IgD-negative memory B cell (primary cell): ENCODE data around the gene SUN1. TPM values are rescaled to one million over a fixed set of nuclear protein-coding genes. Genes with fewer than 3 reads are reported as not detected.

ENCODE experiments used
- H3K27ac Mint-ChIP-seq, 3 donors: one replicate each; pipeline ENCODE4 v1.8.0; 2020 to 2022; ENCODE audit warnings: mild to moderate bottlenecking in 3 of 3, mixed read lengths in 3 of 3, moderate library complexity in 1 of 3
- H3K27me3 Mint-ChIP-seq: one replicate; pipeline ENCODE4 v1.8.0; 2021; ENCODE audit warnings: mixed read lengths
- H3K36me3 Mint-ChIP-seq: one replicate; pipeline ENCODE4 v1.8.0; 2020; ENCODE audit warnings: mild to moderate bottlenecking, mixed read lengths
- H3K4me1 Mint-ChIP-seq, 3 donors: one replicate each; pipeline ENCODE4 v1.8.0; 2020 to 2022; ENCODE audit warnings: mixed read lengths in 3 of 3, mild to moderate bottlenecking in 1 of 3
- H3K4me3 Mint-ChIP-seq, 4 donors: one replicate each; pipeline ENCODE4 v1.8.0; 2020 to 2022; ENCODE audit warnings: mild to moderate bottlenecking in 4 of 4, mixed read lengths in 4 of 4, moderate library complexity in 3 of 4
- H3K9me3 Mint-ChIP-seq, 3 donors: one replicate each; pipeline ENCODE4 v1.8.0; 2020 to 2021; ENCODE audit warnings: mixed read lengths in 3 of 3, mild to moderate bottlenecking in 1 of 3
- polyA plus RNA-seq: library from polyadenylated mRNA; unstranded; fragments of 300-500 nt; fragmentation: Illumina TruSeq; gene quantifications from one replicate; pipeline ENCODE4 v1.2.3, GENCODE V29; 2021

The SUN1 gene
- polyA plus RNA-seq, 1 donor from 2014 or later: 31.0 TPM

DNA sequence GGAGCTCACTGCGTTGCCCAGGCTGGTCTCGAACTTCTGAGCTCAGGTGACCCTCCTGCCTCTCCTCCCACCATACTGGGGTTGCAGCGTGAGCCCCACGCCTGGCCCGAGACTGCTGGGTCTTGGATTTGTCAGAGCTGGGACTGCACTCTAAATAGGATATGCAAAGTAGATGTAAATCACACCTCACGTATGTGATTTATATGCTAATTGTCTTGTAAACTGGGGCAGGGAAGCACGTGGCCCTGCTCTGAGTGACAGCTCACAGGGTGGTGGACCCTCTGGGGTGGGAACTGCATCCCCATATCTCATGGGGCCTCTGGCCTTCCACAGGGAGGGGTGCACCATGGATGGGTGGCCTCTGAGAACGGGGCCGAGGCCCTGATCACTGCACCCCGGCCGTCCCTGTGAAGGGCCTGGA lies 78.2 kb downstream of the SUN1 start:
- Mint-ChIP-seq H3K4me3 (peak overlapping the region; percentile 67 to 94 (median 82)), H3K27me3 (no peaks in the 10 kb centered on the region), H3K4me1 (peaks cover 5 to 11% (median 11%) of the 10 kb centered on the region in 3 donors), H3K36me3 (no peaks in the 10 kb centered on the region), H3K9me3 (no peaks in the 10 kb centered on the region), H3K27ac (peak overlapping the region; percentile 86 to 94 (median 90))

DNA sequence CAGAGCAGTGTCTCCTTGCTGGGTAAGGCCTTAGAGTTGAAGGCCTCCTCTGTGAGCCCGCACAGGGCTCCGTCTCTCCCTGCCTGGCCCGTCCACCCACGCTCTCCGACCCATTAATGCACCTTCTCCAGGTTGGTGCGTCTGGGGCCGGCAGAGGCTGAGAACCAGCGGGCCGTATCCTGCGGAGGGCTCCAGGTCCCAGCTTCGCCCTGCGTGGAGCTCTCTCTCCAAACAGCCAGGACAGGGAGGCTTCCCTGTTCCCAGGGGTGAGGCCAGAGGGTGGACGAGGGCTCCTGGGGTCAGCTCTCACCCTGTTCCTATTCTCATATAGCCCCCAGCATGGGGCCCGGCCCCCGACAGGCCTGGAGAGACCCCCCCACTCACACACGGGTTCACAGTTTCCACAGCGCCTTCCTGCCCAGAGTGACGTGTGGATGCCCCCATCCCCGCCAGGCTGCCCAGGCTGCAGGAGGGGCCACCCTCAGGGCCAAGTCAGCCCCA lies 78.7 kb downstream of the SUN1 start:
- Mint-ChIP-seq H3K4me1 (peaks cover 5 to 11% (median 11%) of the 10 kb centered on the region in 3 donors), H3K36me3 (no peaks in the 10 kb centered on the region), H3K27ac (peak overlapping the region in 1 of 3 donors; percentile 86), H3K27me3 (no peaks in the 10 kb centered on the region), H3K9me3 (no peaks in the 10 kb centered on the region), H3K4me3 (peak overlapping the region in 1 of 4 donors; percentile 67)

DNA sequence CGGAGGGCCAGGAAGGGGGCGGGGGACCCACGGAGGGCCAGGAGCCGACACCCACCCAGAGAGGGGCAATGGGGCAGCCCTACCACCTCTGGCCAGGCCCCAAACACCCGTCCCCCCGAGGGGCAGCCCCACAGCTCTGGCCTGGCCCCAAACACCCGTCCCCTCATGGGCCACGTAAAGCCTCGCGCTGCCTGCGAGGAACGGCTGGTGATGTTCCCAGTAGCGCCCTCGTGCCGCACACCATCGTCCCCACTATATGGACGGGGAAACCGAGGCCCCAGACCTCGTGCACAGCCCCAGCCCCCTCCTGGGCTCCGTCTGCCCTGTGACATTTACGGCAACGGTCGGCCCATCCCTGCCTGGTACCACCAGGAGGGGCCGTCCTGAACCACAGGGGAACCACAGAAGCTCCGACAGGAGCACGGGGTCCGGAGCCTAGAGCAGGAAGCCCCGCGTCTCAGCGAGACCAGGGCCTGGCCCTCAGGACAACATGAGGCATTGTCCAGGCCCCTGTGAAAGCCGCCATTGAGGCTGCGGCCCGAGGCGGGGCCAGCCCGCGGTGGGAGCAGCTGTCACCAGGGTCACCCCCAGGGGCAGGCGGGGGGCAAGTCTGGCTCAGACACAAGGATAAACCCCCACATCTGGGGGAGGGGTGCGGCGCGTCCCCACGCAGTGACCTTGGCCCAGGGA lies 79.7 kb downstream of the SUN1 start:
- Mint-ChIP-seq H3K27me3 (no peaks in the 10 kb centered on the region), H3K4me1 (peaks cover 5 to 14% (median 11%) of the 10 kb centered on the region in 3 donors), H3K9me3 (no peaks in the 10 kb centered on the region), H3K27ac (no peak overlapping the region), H3K36me3 (no peaks in the 10 kb centered on the region), H3K4me3 (no peak overlapping the region)

- Mint-ChIP-seq H3K9me3 (no peaks in the 10 kb centered on the region), H3K4me1 (peaks cover 5 to 14% (median 11%) of the 10 kb centered on the region in 3 donors), H3K27ac (no peak overlapping the region), H3K27me3 (no peaks in the 10 kb centered on the region), H3K36me3 (no peaks in the 10 kb centered on the region), H3K4me3 (peak overlapping the region in 1 of 4 donors; percentile 14)
These were observed 81.7 kb downstream of the SUN1 start for GRCh38 chr7:913736-914520.

- no peak overlapping the region for H3K27ac Mint-ChIP-seq
- peaks cover 5 to 14% (median 11%) of the 10 kb centered on the region in 3 donors for H3K4me1 Mint-ChIP-seq
- H3K27me3 Mint-ChIP-seq: no peaks in the 10 kb centered on the region
- no peaks in the 10 kb centered on the region for H3K9me3 Mint-ChIP-seq
- H3K36me3 Mint-ChIP-seq: no peaks in the 10 kb centered on the region
- no peak overlapping the region for H3K4me3 Mint-ChIP-seq
These were observed 82.4 kb downstream of the SUN1 start for GRCh38 chr7:914521-915194.

DNA sequence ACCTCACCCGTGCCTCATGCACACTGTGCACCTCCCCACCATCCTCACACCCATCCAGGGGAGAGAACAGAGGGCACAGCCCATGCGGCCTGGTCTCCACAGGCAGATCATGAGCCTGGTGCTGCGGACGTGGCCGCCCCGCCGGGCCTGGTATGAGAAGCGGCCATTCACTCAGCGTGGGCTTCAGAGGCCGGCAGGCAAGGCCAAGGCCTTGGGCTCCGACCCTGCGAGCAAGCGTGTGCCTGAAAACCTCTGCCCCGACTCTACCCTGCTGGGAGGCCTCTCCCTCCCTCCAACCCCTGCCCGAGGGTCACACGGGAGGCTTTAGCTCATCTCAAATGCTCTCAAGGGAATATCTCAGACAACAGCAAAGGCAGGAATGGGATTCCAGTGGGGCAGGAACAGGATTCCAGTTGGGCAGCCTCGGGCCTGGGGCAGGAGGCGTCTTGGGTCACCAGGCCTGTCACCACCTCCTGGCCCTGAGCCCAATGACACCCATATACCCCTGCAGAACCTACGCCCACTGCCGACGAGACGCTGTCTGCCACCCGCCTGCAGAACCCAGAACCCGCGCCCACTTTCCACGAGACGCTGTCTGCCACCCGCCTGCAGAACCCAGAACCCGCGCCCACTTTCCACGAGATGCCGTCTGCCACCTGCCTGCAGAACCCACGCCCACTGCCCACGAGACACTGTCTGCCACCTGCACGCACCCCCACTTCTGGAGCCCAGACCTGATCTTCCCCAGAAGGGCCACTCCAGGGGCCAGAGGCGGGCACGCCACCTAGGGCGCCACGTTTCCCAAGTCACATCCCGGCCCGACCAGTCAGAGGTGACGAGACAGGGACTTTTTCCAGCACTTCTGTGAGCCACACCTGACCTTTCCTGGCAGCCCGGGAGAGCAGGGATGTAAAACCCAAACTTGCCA lies 83.3 kb downstream of the SUN1 start:
- Mint-ChIP-seq H3K36me3 (no peaks in the 10 kb centered on the region), H3K9me3 (no peaks in the 10 kb centered on the region), H3K4me1 (peaks cover 0 to 5% (median 2%) of the 10 kb centered on the region in 3 donors), H3K27ac (peak overlapping the region in 1 of 3 donors; percentile 59), H3K27me3 (no peaks in the 10 kb centered on the region), H3K4me3 (peak overlapping the region in 2 of 4 donors; percentile 17 to 56)

DNA sequence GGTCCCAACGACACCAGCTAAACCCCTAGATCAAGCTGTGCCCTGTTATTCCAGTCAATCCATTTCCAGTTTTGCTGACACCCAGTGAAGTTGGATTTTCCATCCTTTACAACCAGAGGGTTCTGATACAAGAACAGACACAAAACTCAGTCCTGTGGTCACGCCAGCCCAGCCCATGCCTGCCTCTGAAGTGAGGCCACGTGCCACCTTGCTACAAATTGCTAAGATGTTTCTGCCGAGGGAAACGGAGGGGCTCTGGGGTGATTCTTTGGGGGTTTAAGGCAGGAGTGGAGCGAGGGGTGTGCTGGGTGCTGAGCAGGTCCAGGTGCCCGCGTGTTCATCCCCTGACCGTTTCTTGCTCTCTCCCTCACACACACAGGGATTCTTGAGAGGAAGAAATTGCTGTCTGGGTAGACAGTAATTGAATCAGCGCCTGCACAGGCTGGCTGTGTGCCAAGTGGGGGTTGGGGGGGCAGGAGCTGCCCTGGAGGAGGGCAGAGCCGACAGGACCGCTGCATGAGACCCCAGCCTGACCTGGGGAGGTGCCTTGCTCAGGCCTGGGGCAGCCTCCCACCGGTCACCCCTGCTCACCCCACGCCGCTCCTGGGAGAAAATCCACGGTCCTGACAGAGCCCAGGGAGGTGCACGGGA lies 84.1 kb downstream of the SUN1 start:
- Mint-ChIP-seq H3K36me3 (no peaks in the 10 kb centered on the region), H3K4me3 (peak overlapping the region in 2 of 4 donors; percentile 17 to 28), H3K27me3 (peaks cover 2% of the 10 kb centered on the region), H3K4me1 (peaks cover 4 to 7% (median 5%) of the 10 kb centered on the region in 3 donors), H3K27ac (peak overlapping the region in 2 of 3 donors; percentile 35 to 59), H3K9me3 (no peaks in the 10 kb centered on the region)

GRCh38 chr7:917255-918117 lies 85.2 kb downstream of the SUN1 start:
- peaks cover 2% of the 10 kb centered on the region for H3K27me3 Mint-ChIP-seq
- no peak overlapping the region for H3K4me3 Mint-ChIP-seq
- no peaks in the 10 kb centered on the region for H3K36me3 Mint-ChIP-seq
- H3K9me3 Mint-ChIP-seq: no peaks in the 10 kb centered on the region
- H3K4me1 Mint-ChIP-seq: peaks cover 4 to 9% (median 7%) of the 10 kb centered on the region in 3 donors
- no peak overlapping the region for H3K27ac Mint-ChIP-seq

- no peaks in the 10 kb centered on the region for H3K9me3 Mint-ChIP-seq
- no peaks in the 10 kb centered on the region for H3K36me3 Mint-ChIP-seq
- H3K27me3 Mint-ChIP-seq: peaks cover 2% of the 10 kb centered on the region
- H3K27ac Mint-ChIP-seq: no peak overlapping the region
- no peak overlapping the region for H3K4me3 Mint-ChIP-seq
- H3K4me1 Mint-ChIP-seq: peaks cover 5 to 10% (median 9%) of the 10 kb centered on the region in 3 donors
These were observed 85.8 kb downstream of the SUN1 start for GRCh38 chr7:918118-918425.

DNA sequence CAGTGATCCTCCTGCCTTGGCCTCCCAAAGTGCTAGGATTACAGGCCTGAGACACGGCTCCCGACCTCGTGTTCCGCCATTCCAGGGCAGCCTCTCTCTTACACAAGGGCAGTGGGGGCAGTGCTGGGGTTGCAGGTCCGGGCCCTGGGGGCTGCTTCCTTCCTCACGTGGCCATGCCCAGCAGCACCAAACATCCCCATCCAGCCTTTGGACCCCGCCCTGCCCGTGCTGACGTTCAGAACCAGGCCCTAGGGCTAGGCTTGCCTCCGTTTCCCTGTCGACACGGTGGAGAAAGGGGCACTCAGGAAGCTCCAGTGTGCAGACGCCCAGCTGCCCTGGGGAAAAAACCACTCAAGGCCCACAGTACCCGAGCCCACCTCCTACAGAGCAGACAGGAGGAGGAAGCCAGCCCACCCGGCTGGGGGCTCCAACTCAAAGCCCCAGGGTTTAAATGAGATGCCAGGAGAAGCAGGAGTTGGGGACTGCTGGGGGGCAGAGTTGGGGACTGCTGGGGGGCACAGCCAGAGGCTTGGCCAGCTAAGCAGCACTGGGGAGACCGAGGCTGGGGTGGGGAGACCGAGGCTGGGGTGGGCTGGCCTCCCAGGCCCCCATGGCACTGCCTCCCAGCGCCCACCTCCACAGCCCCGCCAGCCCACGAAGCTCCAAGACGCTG lies 86.3 kb downstream of the SUN1 start:
- Mint-ChIP-seq H3K9me3 (no peaks in the 10 kb centered on the region), H3K27me3 (peaks cover 2% of the 10 kb centered on the region), H3K27ac (no peak overlapping the region), H3K4me1 (peaks cover 7 to 14% (median 9%) of the 10 kb centered on the region in 3 donors), H3K4me3 (no peak overlapping the region), H3K36me3 (no peaks in the 10 kb centered on the region)

GRCh38 chr7:919114-919442 lies 86.8 kb downstream of the SUN1 start:
- H3K4me3 Mint-ChIP-seq: no peak overlapping the region
- peaks cover 2% of the 10 kb centered on the region for H3K27me3 Mint-ChIP-seq
- peaks cover 7 to 14% (median 9%) of the 10 kb centered on the region in 3 donors for H3K4me1 Mint-ChIP-seq
- H3K9me3 Mint-ChIP-seq: no peaks in the 10 kb centered on the region
- no peak overlapping the region for H3K27ac Mint-ChIP-seq
- H3K36me3 Mint-ChIP-seq: no peaks in the 10 kb centered on the region

- H3K4me3 Mint-ChIP-seq: no peak overlapping the region
- H3K4me1 Mint-ChIP-seq: peaks cover 9 to 19% (median 11%) of the 10 kb centered on the region in 3 donors
- no peaks in the 10 kb centered on the region for H3K36me3 Mint-ChIP-seq
- no peak overlapping the region for H3K27ac Mint-ChIP-seq
- no peaks in the 10 kb centered on the region for H3K9me3 Mint-ChIP-seq
- peaks cover 2% of the 10 kb centered on the region for H3K27me3 Mint-ChIP-seq
These were observed 87.7 kb downstream of the SUN1 start for GRCh38 chr7:919924-920341.
